OCI-LY1 (cell line): ENCODE data around the gene TIAM1.

ENCODE experiments used
- H2AFZ ChIP-seq: fragments of 200-600 bp; sonication (generic), shearing (Covaris generic); 2 replicates; pipeline ENCODE4 v1.6.0; 2014; ENCODE audit warnings: antibody characterized with exemption, mild to moderate bottlenecking, low read length
- H3F3A ChIP-seq: fragments of 200-600 bp; sonication (generic), shearing (Covaris generic); 2 replicates; pipeline ENCODE4 v1.6.0; 2014; ENCODE audit warnings: mild to moderate bottlenecking, antibody characterized with exemption, low read length, moderate library complexity; ENCODE audit not compliant: insufficient read depth
- H3K27ac ChIP-seq: fragments of 200-600 bp; sonication (generic); 2 replicates; pipeline ENCODE4 v1.5.1; 2014; ENCODE audit warnings: low read length, mixed run types, mild to moderate bottlenecking, low read depth; ENCODE audit not compliant: poor library complexity, severe bottlenecking
- H3K27me3 ChIP-seq: fragments of 200-600 bp; sonication (generic); 2 replicates; pipeline ENCODE4 v1.6.0; 2014; ENCODE audit warnings: antibody characterized with exemption, mild to moderate bottlenecking, low read length, moderate library complexity; ENCODE audit not compliant: insufficient read depth
- H3K36me3 ChIP-seq: fragments of 200-600 bp; sonication (generic); 2 replicates; pipeline ENCODE4 v1.6.1; 2014; ENCODE audit warnings: mild to moderate bottlenecking, antibody characterized with exemption, low read length, moderate library complexity, mixed read lengths; ENCODE audit not compliant: insufficient read depth
- H3K4me1 ChIP-seq: fragments of 200-600 bp; sonication (generic); 2 replicates; pipeline ENCODE4 v1.5.1; 2014; ENCODE audit warnings: mild to moderate bottlenecking, low read length, moderate library complexity; ENCODE audit not compliant: insufficient read depth, severe bottlenecking
- H3K4me2 ChIP-seq: fragments of 200-600 bp; sonication (generic), shearing (Covaris generic); 2 replicates; pipeline ENCODE4 v1.6.1; 2014; ENCODE audit warnings: low read length
- H3K4me3 ChIP-seq: fragments of 200-600 bp; sonication (generic); 2 replicates; pipeline ENCODE4 v1.5.1; 2014; ENCODE audit warnings: low read length, low read depth, mild to moderate bottlenecking, mixed read lengths; ENCODE audit not compliant: poor library complexity, severe bottlenecking
- H3K79me2 ChIP-seq: fragments of 200-600 bp; shearing (Covaris generic); 2 replicates; pipeline ENCODE4 v1.6.1; 2016; ENCODE audit warnings: mixed run types, low read length, mixed read lengths; ENCODE audit not compliant: insufficient read depth
- H3K9ac ChIP-seq: fragments of 200-600 bp; sonication (generic), shearing (Covaris generic); 2 replicates; pipeline ENCODE4 v1.6.1; 2014; ENCODE audit warnings: mild to moderate bottlenecking, low read length, mixed read lengths
- H3K9me2 ChIP-seq: fragments of 200-600 bp; sonication (generic), shearing (Covaris generic); 2 replicates; pipeline ENCODE4 v1.6.1; 2014; ENCODE audit warnings: low read depth, mild to moderate bottlenecking, low read length, mixed read lengths
- H3K9me3 ChIP-seq: fragments of 200-600 bp; shearing (Covaris generic); 2 replicates; pipeline ENCODE4 v1.6.1; 2014; ENCODE audit warnings: low read length, mixed read lengths
- H4K20me1 ChIP-seq: fragments of 200-600 bp; sonication (generic), shearing (Covaris generic); 2 replicates; pipeline ENCODE4 v1.6.0; 2016; ENCODE audit warnings: mild to moderate bottlenecking, low read length; ENCODE audit not compliant: insufficient read depth
- EZH2 ChIP-seq: fragments of 200-600 bp; sonication (generic), shearing (Covaris generic); IDR thresholded peaks from 2 replicates; pipeline ENCODE4 v1.8.0; 2017; ENCODE audit warnings: borderline replicate concordance, mixed run types, mild to moderate bottlenecking, antibody characterized with exemption, low read length, moderate library complexity, mixed read lengths
- TF ChIP-seq, protein P1 (sequence below): fragments of 200-600 bp; sonication (generic), shearing (Covaris generic); IDR thresholded peaks from 2 replicates; pipeline ENCODE4 v1.5.1; 2017; ENCODE audit warnings: mild to moderate bottlenecking, antibody characterized with exemption, low read length, moderate library complexity, mixed read lengths

TIAM1 gene

DNA sequence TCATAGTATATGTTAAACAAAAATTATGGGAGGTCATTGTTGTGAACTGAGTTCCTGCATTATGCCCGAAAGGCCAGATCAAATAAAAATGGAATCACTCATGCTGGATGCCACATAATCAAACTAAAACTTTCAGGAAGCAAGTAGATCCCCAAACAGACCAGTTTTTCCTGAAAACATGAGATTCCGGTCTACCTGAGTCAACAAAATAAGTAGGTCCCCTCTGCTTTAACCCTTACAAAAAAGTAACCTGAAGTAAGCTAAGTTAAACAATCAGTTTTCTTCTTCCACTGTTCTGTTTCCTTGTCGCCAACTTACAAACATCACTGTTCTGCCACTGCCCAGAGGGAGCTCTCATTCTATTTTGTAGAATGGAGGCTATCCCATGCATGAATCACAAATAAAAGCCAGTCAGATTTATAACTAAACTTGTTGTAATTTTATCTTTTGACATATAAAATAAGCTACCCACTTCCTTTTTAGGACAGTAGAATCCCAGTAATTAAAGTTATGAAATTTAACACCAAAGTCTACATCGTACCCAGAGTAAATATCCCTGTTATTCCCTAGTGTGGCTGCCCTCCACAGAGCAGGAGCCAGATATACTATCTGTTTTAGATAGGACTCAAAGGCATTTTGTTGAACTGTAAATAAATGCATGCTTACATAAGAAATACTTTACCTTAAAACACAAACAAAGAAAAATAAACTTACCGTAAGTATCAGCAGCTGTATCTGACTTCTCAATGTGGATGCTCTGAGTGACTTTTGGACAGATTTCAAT is 149.4 kb downstream of the TIAM1 start:
- Histone ChIP-seq H3K79me2 (no peaks in the 10 kb centered on the region), H3K4me1 (no peaks in the 10 kb centered on the region), H3F3A (no peaks in the 10 kb centered on the region), H3K36me3 (no peaks in the 10 kb centered on the region), H4K20me1 (no peaks in the 10 kb centered on the region), H3K4me3 (no peak overlapping the region), H3K4me2 (no peak overlapping the region), H3K9ac (no peak overlapping the region), H3K27ac (no peak overlapping the region), H3K9me2 (no peaks in the 10 kb centered on the region), H3K9me3 (no peaks in the 10 kb centered on the region), H2AFZ (no peak overlapping the region), H3K27me3 (no peaks in the 10 kb centered on the region)
- TF ChIP-seq, protein P1, sequence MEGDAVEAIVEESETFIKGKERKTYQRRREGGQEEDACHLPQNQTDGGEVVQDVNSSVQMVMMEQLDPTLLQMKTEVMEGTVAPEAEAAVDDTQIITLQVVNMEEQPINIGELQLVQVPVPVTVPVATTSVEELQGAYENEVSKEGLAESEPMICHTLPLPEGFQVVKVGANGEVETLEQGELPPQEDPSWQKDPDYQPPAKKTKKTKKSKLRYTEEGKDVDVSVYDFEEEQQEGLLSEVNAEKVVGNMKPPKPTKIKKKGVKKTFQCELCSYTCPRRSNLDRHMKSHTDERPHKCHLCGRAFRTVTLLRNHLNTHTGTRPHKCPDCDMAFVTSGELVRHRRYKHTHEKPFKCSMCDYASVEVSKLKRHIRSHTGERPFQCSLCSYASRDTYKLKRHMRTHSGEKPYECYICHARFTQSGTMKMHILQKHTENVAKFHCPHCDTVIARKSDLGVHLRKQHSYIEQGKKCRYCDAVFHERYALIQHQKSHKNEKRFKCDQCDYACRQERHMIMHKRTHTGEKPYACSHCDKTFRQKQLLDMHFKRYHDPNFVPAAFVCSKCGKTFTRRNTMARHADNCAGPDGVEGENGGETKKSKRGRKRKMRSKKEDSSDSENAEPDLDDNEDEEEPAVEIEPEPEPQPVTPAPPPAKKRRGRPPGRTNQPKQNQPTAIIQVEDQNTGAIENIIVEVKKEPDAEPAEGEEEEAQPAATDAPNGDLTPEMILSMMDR = no peak
- TF ChIP-seq EZH2 = no peak

- H3K9me2 ChIP-seq = no peaks in the 10 kb centered on the region
- H3K9ac ChIP-seq = no peak overlapping the region
- H2AFZ ChIP-seq = no peak overlapping the region
- no peaks in the 10 kb centered on the region for H3K9me3 ChIP-seq
- no peaks in the 10 kb centered on the region for H3K79me2 ChIP-seq
- H4K20me1 ChIP-seq = no peaks in the 10 kb centered on the region
- H3F3A ChIP-seq = no peaks in the 10 kb centered on the region
- no peaks in the 10 kb centered on the region for H3K27me3 ChIP-seq
- no peak overlapping the region for H3K4me2 ChIP-seq
- no peaks in the 10 kb centered on the region for H3K36me3 ChIP-seq
- H3K4me1 ChIP-seq = no peaks in the 10 kb centered on the region
- H3K27ac ChIP-seq = no peak overlapping the region
- H3K4me3 ChIP-seq = no peak overlapping the region
- TF ChIP-seq, protein P1 = no peak
- no peak for TF ChIP-seq EZH2
These were observed 150.3 kb downstream of the TIAM1 start for GRCh38 chr21:31193761-31194160.

GRCh38 chr21:31191553-31191952 is 152.5 kb downstream of the TIAM1 start:
- H4K20me1 ChIP-seq = no peaks in the 10 kb centered on the region
- H3F3A ChIP-seq = no peaks in the 10 kb centered on the region
- no peak overlapping the region for H2AFZ ChIP-seq
- H3K27ac ChIP-seq = no peak overlapping the region
- H3K4me1 ChIP-seq = no peaks in the 10 kb centered on the region
- no peaks in the 10 kb centered on the region for H3K36me3 ChIP-seq
- no peaks in the 10 kb centered on the region for H3K79me2 ChIP-seq
- H3K4me3 ChIP-seq = no peak overlapping the region
- H3K9me2 ChIP-seq = no peaks in the 10 kb centered on the region
- H3K9me3 ChIP-seq = no peaks in the 10 kb centered on the region
- TF ChIP-seq, protein P1 = no peak
- no peak for TF ChIP-seq EZH2
- H3K27me3 ChIP-seq = no peaks in the 10 kb centered on the region
- H3K9ac ChIP-seq = no peak overlapping the region
- H3K4me2 ChIP-seq = no peak overlapping the region
